Inferior parietal cortex (tissue), 1 donor: Measurements from ENCODE around the gene KHDC1L.
"Not testable (repeated sequence)": the region's sequence is repeated elsewhere in the genome, so short reads cannot be mapped to it uniquely, and the experiment has no call there.

Experiments
- DNase-seq: peaks from one replicate; pipeline ENCODE4 v3.0.0-alpha.2; 2016; ENCODE audit errors: extremely low spot score

Gene KHDC1L

DNA sequence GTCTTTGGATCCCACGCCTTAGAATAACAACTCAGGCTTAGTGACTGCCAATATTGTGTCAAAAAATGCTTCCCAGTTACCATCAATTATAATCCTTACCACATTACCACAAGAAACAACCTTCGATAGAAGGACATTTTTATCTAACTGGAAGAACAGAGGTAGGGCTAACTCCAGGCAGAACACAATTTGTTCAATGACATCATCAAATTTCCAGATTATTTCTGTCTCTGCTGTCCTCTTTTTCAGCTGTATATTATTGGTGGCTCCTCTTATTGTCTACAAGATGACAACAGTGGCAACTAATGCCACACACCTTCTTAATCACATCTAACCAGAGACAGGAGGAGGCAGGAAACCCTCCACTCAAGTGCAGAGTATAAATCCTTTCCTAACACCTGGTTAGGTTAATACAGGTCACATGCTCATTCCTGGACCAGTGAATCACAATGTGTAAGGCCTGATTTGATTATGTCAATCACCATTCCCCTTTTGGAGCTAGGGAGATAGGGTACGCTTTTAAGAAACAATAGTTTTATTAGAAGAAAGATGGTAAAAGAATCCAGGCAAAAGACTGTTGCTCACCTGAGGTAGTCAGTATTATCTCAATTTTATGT, 18.0 kb downstream of the KHDC1L start:
- no peak for DNase-seq

DNA sequence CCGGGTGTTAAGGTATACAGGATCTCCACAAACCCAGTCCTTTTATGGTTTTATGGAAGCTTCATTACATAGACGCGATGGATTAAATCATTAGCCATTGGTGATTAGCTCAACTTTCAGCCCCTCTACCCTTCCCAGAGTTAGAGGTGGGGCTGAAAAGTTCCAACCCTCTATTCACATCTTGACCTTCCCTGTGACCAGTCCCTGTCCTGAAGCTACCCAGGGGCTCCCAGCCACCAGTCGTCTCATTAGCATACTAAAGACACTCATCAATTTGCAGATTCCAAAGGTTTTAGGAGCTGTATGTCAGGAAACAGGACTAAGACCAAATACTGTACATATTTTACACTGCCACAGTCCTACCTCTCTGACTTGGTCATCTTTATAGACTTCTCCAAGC, 21.0 kb downstream of the KHDC1L start:
- DNase-seq = no peak

DNA sequence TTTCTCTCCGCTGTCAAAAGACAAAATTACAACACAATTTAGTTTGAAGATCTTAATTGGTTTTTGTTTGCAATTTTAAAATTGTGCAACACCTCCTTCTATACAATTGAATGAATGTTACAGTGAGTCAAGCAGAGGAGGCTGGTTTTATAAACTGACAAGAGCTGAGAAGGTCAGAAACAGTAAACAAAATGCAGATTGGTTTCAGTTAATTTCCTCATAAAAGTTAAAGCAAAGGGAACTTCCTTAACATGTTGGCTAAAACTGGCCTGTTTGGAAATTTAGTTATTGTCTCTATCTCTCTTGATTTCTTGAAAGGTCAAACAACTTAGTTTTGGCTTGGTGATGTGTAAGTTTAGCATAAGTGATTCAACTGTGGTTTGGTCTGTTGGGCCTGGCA, 22.2 kb downstream of the KHDC1L start:
- DNase-seq = no peak

DNA sequence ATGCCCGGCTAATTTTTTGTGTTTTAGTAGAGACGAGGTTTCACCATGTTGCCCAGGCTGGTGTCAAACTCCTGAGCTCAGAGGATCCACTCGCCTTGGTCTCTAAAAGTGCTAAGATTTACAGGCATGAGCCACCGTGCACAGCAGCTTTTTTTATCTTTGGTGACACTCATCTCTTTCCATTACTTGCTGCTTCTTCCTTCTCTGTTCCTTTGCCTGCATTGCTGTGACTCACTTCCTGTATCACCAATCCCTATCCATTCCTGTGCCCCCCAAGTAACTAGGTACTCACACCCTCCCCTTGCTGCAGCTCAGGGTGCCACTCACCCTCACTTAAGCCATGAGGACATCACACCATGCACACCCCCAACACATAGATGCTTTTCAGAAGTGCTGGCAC, 24.6 kb downstream of the KHDC1L start:
- DNase-seq = no peak

DNA sequence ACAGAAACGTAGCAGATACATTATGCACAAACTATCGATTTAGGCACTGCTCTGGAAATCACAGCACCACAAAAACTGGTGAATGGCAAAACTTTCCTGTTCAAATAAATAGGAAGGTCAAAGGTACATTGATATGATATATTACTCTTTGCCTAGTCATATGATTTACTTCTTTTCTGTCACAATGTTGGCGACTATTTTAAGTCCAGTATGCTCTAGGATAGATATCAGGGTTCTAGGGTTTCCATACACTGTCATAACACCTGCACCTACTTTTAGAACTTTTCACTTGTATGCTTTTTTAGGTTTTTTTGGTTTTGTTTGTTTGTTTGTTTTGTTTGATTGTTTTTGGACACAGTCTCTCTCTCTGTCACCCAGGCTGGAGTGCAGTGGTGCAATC, 25.0 kb downstream of the KHDC1L start:
- no peak for DNase-seq

DNA sequence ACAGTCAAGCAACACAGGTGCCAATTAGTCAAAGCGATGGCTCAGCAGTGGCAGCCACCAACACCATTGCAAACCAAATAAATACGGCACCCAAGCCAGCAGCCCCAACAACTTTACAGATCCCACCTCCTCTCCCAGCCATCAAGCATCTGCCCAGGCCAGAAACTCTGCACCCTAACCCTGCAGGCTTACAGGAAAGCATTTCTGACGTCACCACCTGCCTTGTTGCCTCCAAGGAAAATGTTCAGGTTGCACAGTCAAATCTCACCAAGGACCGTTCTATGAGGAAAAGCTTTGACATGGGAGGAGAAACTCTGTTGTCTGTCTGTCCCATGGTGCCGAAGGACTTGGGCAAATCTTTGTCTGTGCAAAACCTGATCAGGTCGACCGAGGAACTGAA, 30.6 kb downstream of the KHDC1L start:
- DNase-seq = no peak

DNA sequence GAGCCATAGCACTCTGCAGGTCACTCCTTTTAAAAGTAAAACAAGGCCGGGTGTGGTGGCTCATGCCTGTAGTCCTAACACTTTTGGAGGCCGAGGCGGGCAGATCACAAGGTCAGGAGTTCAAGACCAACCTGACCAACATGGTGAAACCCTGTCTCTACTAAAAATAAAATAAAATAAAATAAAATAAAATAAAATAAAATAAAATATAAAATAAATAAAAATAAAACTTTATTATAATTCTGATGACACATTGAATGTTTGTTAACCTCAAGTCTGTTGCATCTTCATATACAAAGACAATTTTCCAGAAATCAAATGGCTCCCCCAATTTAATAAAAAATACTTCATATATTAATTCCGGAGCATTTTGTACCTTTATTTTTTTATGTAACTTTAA, 32.0 kb downstream of the KHDC1L start:
- not testable (repeated sequence) for DNase-seq

DNA sequence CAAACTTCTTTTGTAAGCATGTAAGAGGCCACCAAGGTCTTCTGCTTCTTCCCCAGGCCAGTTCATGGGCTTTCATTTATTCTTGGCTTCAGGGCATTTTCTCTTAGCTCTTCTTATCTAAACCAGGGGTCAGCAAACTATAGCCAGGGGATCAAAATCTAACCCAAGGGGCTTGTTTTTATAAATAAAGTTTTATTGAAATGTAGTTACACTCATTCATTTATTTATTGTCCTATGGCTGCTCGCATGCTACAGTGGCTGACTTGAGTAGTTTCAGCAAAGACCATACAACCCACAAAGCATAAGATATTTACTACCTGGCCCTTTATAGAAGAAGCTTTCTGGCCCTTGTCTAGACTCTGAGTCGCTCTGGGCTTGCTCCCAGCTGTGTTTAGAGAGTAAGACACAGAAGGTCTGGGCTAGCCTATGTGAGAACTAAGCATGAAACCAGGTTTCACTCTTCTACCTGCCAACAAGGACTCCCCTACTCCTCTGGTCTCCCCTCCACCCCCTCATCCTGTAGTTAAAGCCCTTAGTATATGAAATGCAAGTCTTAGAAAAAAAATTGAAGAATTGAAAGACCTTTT, 43.2 kb downstream of the KHDC1L start:
- no peak for DNase-seq

DNA sequence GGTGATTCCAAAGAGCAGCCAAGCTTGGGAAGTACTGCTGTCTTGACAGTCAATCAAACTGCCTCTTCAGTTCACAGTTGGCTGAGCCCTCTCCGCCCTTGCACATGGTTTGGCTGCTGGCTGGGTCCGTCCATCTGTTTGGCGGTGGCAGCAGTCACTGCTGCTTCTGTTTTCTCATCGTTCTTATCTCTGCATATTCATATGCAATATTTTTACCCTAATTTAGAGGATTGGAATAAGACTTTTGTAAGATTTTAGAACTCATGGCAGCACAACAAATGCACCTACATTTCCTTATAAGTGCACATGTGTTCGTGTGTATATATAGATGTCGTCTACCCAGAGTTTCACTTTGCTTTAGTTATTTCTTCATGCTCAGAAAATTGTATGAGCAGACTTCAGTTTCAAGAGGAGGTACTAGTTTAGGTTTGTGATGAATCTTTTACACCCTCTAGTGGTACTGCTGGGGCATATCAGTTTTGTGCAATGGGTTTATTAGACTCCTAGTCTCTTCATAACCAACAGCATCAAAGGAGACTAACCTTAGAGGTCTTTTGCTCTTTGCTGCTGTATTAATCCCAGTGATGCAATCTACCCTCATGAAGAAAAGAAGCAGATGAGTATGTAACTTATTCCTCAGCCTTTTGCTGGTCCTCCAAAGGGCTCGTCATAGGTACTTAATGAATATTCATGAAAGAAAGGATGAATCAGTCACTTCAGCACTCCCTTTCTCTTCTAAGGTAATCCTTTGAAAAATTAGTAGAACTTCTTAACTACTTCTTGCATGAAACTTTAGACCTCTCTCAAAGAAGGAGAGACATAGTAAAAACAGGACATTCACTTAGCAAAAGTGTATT, 44.3 kb downstream of the KHDC1L start:
- DNase-seq = peak; percentile 83

DNA sequence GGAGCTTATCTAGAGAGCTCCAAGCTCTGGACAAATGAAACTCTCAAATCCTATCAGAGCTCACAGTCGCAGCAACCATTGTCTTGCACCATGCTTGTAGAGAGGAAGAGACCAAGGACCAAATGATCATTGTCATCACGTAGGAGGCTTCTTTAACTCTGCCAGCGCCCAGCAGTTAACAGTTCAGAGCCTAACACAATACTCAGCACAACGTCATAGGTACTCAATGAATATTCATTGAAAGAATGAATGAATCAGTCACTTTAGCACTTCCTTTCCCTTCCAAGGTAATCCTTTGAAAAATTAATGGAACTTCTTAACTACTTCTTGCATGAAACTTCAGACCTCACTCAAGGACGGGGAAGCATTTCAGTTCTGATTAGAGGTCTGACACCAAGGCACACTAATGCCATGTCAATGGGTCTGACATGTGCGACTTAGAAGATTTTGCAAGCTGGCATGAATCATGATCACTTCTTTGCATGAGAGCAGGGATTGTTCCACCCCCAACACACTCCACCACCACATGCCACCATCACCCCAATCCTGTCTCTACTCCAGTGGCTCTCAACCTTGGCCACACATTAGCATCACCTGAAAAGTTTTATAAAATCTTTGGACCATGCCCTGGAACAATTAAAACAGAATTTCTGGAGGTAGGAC, 45.1 kb downstream of the KHDC1L start:
- no peak for DNase-seq

DNA sequence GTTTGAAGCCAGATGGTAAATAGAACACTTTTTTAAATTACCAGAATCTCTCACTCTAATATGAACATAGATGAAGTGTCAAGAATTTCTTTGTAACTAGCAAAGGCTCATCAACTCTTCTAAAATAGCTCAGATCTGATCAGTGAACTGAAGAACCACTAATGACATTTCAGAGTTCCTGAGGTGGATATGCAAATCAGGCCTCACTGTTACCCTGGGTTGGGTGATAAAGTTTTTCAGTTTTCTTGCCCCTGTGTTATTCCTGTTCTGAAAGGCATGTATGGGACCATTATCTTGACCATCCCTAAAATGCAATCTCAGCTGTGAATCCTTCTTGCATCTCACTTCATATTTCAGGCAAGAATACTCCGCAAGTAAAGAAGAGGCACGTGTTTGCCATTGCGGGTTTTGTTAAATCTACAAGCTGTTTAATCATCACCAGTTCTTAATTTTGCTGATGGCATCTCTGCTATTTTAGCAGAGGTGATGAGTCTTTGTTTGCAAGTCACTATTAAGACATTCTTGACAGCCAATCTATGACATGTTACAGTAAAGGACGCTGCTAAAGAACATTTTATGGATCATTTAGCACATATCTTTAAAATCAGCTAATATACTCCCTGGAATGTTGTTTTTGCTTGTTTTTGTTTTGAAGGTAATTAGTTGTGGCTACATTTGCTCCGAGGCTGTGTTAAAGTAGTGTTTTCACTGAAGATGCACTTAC, 47.9 kb downstream of the KHDC1L start:
- no peak for DNase-seq

DNA sequence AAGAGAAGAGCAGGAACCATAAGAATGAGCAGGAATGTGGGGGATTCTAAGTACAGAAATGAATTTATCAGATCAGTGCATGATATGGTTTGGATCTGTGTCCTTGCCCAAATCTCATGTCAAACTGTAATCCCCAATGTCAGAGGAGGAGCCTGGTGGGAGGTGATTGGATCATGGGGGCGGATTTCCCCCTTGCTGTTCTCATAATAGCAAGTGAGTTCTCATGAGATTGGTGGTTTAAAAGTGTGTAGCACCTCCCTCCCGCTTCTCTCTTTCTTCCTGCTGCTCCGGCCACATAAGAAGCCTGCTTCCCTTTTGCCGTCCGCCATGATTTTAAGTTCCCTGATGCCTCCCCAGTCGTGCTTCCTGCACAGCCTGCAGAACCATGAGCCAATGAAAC, 49.2 kb downstream of the KHDC1L start:
- DNase-seq = no peak

DNA sequence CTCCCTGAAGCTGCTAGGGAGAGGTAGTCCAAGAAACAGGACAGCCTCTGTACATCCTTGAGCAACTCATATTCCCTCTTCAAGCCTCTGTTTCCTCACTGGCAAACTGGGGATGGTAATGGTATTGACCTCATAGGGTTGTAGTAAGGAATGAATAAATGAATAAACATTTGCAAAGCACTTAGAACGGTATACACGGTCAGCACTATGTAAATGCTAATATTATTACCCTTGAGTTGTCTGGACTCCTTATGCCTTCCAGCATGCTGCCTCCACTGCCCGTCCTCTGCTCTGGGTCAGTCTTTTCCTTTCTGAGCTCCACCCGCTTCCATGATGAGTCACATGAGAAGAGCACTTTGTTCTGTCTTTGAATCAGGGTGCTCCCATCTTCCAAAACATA, 50.6 kb downstream of the KHDC1L start:
- DNase-seq = no peak
